HG02938 (cell line): ENCODE measurements around the gene TSPYL2.

Experiments
- ATAC-seq: cut with Tn5 transposase; IDR thresholded peaks from one replicate; pipeline ENCODE4 v1.9.1; 2021; ENCODE audit warnings: mild to moderate bottlenecking, moderate library complexity; ENCODE audit not compliant: unreplicated experiment

The TSPYL2 gene

DNA sequence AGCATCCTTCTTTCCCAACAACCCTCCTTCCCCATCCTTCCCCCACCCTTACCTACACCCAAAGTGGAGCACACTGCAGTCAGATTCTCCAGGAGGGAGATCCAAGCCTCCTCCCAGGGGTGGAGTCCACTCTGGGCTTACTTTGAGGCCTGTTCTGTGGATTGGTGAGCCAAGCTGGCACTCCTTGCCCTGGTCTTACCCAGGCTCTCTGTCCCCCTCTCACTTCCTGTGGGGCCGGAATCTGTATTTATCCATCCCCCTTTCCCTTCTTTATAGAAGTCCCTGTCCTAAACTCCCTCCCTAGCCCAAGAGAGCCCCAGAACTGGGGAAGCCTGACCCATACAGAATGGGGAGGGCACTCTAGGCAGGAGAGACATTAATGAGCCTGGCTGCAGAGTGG is 3.2 kb upstream of the TSPYL2 start:
- no peak for ATAC-seq

DNA sequence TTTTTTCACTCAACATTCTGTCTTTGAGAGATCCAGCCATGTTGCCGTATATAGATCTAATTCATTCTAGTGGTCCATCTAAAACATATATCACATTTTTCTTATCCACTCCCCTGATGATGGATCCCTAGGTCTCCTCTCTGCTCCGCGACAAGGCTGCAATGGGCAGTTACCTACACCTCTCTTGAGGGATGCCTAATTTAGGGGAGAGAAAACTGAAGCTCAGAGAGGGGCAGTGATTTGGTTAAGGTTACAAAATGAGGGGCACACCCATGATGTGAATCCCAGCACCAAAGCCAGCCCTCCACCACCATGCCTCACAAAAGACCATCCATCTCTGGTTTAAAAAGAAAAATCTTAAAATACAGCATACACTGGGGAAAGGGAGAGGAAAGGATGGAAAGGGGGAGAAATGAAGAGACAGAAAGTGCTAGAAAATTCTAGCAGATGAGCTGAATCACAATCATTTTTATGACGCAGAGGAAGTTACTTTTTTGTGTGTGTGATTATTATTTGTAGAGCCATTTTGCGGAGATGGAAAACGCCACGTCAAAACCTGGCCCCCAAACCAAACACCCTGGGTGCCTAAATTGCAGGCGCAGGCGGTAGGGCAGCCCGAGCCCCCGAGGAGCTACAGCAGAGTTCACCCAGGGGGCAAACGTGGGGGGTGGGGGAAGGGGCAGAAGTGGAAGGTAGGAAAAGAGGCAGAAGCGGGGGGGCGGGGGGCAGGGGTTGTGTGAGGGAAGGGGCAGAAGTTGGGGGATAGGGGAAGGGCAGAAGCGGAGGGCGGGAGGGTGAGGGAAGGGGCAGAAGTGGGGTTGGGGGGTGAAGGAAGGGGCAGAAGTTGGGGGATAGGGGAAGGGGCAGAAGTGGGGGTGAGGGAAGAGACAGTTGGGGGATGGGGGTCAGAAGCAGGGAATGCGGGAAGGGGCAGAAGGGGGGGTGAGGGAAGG is 1.3 kb upstream of the TSPYL2 start:
- ATAC-seq: no peak

DNA sequence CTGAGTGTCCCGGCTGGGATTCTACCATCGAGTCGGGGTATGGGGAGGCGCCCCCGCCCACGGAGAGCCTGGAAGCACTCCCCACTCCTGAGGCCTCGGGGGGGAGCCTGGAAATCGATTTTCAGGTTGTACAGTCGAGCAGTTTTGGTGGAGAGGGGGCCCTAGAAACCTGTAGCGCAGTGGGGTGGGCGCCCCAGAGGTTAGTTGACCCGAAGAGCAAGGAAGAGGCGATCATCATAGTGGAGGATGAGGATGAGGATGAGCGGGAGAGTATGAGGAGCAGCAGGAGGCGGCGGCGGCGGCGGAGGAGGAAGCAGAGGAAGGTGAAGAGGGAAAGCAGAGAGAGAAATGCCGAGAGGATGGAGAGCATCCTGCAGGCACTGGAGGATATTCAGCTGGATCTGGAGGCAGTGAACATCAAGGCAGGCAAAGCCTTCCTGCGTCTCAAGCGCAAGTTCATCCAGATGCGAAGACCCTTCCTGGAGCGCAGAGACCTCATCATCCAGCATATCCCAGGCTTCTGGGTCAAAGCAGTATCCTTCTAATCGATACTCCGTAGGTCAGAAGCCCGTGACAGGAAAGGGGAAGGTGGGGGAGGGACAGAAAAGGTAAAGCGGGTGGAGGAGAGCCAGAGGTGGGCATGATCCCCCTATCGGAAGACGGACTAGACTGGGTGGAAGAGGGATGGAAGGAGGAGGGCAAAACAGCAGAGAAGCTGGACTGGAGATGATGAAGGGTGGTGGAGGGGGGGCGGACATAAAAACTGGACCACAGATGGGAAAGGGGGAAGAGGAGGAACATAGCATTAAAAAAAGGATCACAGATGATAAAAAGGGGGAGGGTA is 828 bp downstream of the TSPYL2 start:
- ATAC-seq: no peak

DNA sequence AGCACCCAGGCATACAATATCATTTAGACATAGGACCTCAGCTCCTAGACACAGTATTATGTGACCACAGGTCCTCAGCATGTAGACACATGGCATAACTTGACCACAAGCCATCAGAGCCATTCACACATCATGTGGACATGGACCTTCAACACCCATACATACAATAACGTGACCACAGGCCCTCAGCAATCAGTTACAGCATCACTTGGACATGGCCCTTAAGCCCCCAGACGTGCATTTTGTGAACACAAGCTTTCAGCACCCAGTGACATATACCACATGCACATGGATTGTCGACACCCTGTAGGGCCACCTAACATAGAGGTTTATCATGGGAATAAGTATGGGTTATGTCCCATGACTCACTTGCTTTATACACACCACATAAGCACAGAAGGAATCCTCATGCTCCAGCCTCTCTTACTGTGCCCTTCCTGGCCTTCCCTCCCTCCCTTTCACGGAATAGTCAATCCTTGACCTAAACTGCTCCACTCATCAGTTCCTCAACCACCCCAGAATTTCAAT is 1.9 kb downstream of the TSPYL2 start:
- ATAC-seq: no peak

DNA sequence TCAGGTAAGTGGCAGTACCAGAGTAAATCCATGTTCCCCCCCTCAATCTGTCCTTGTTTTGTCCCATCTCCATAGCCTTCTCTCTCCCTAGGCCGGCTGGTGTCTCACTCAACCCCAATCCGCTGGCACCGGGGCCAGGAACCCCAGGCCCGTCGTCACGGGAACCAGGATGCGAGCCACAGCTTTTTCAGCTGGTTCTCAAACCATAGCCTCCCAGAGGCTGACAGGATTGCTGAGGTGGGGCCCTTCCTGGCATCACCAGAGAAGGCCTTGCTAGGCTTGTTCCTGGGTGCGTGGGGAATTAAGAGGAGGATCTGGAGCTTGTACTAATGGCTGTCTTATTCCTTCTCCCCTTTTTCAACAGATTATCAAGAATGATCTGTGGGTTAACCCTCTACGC is 2.7 kb downstream of the TSPYL2 start:
- no peak for ATAC-seq

DNA sequence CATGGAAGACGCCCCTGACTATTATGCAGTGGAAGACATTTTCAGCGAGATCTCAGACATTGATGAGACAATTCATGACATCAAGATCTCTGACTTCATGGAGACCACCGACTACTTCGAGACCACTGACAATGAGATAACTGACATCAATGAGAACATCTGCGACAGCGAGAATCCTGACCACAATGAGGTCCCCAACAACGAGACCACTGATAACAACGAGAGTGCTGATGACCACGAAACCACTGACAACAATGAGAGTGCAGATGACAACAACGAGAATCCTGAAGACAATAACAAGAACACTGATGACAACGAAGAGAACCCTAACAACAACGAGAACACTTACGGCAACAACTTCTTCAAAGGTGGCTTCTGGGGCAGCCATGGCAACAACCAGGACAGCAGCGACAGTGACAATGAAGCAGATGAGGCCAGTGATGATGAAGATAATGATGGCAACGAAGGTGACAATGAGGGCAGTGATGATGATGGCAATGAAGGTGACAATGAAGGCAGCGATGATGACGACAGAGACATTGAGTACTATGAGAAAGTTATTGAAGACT is 3.6 kb downstream of the TSPYL2 start:
- no peak for ATAC-seq

DNA sequence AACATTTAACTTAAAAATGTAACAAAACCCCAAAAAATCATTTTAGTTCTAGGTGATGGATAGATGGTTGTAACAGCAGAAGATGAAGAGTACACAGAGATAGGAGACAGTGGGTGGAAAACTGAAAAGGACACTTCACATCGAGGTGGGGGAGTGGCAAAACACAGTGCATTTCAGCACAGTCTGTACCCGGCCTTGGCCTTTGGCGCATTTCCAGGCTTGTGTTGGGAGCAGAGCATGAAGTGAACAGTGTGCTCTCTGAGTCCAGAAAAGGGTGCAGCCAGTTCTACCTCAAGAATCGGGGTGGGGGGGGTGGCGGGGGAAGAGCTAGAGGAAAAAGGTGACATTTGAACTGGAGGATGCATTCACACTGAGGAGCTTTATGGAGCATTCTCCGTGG is 4.3 kb downstream of the TSPYL2 start:
- no peak for ATAC-seq

DNA sequence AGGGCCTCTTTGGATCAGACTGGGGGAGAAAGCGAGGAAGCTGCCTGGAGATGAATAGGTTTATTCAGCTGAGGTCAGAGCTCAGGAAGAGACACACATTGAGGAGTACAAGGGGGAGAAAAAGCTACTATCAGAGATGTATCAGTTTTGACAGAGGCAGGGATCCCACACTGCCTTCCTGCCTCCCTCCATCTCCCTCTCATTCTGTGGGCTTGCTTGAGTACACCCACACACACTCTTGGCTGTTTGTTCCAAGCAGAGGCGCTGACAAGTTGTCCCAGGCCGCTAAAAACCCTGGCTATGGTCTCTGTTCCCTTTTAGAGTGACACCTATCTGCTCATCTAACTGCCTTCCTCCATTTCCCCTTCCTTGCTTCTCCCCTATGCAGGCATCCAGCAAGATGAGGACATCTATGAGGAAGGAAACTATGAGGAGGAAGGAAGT is 5.2 kb downstream of the TSPYL2 start:
- ATAC-seq: no peak

DNA sequence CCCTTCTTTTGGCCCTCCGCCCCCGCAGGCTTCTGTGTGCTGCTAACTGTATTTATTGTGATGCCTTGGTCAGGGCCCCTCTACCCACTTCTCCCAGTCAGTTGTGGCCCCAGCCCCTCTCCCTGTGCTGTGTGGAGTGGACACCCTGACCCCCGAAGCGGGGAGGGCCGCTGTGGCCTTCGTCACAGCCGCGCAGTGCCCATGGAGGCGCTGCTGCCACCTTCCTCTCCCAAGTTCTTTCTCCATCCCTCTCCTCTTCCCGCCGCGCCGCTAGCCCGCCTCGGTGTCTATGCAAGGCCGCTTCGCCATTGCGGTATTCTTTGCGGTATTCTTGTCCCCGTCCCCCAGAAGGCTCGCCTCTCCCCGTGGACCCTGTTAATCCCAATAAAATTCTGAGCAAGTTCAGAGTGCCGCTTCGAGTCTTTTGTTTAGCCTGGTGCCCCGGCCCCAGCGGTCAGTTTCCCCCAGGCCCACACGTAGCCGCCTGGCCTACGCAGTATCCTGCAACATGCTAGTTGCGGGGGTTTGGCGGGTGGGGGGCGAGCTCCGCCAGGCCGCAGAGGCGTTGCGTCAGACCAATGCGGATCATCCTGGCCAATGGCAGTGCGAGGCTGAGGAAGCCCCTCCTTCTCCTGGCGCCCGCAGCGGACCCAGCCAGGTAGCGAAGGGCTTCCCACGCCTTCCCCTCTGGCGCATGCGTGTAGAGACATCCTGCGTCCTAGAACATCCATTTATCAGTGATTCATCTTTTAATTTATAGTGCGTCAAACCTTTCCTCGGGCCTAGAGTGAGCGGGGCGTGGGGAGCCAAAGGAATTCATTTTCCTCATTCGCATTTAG is 6.2 kb downstream of the TSPYL2 start:
- no peak for ATAC-seq

DNA sequence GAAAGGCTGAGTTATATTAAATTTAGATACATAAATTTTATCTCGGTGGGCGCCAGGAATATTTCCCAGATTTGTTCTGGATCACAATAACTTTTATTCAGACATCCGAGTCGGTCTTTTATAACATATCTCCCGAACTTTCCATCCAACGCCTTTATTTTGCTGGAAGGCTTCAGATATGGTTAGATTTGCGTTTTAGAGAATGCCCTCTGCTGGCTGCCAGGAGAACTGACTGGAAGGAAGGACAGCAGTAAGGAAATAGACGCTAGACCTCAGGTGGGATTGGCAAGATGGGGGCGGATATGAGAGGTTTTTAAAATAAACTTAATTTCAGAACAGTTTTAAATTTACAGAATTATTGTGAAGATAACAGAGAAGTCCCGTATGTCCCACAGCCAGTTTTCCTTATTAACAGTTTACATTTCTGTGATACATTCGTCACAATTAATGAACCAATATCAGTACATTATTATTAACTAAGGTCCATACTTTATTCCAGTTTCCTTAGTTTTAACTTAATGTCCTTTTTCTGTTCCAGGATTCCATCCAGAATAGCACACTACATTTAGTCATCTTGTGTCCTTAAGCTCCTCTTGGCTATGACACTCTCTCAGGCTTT is 7.2 kb downstream of the TSPYL2 start:
- no peak for ATAC-seq

DNA sequence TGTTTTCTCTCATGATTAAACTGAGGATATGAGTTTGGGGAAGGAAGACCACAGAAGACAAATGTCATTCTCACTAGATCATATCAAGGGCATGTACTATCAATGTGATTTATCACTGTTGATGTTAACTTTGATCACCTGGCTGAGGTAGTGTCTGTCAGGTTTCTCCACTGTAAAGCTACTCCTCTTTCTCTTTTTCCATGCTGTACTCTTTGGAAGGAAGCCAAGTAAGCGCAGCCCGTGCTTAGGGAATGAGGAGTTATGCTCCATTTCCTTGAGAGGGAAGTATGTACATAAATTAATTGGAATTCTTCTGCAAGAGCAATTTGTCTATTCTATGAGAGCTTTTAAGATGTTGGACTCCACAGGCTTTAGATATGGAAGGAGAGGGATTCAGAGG is 7.8 kb downstream of the TSPYL2 start:
- no peak for ATAC-seq

DNA sequence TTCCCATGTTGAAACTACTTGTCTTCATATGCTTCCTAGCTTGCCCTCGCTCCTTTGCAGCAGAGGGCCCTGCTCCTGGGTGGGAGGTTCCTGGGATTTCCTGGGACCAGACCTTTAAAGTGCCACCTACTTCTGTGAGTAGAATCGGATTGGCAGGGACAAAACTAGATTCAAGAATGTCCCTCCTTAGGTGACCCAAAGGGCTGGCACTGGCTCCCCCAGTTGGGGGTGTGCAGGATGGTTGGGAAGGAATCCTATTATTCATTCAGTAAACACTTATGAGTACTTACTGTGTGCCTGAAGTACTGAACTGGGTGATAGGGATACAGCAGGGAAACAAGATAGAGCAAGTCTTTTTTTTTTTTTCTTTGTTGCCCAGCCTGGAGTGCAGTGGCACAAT is 9.2 kb downstream of the TSPYL2 start:
- ATAC-seq: no peak

DNA sequence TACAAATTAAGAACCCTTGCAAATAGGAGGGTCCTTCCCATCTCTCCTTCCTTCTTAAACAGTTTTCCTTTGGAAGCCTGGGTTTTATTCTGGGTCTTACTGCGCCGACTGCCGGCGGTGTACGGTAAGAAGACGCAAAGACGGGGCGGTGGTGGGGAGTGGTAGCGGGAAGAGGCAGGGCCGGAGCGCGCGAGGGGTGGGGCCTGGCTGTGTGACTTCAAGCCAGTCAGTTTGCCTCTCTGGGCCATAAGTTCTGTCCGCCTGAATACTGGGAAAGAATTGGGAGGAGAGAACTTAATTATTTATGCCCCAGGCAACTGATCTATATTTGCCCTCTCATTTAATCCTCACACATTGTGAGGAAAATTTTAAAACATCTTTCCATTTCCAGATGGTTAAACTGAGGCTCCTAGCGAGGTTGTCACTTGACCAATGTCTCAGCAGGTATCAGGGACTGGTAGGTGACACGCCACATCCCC is 11.0 kb downstream of the TSPYL2 start:
- no peak for ATAC-seq

DNA sequence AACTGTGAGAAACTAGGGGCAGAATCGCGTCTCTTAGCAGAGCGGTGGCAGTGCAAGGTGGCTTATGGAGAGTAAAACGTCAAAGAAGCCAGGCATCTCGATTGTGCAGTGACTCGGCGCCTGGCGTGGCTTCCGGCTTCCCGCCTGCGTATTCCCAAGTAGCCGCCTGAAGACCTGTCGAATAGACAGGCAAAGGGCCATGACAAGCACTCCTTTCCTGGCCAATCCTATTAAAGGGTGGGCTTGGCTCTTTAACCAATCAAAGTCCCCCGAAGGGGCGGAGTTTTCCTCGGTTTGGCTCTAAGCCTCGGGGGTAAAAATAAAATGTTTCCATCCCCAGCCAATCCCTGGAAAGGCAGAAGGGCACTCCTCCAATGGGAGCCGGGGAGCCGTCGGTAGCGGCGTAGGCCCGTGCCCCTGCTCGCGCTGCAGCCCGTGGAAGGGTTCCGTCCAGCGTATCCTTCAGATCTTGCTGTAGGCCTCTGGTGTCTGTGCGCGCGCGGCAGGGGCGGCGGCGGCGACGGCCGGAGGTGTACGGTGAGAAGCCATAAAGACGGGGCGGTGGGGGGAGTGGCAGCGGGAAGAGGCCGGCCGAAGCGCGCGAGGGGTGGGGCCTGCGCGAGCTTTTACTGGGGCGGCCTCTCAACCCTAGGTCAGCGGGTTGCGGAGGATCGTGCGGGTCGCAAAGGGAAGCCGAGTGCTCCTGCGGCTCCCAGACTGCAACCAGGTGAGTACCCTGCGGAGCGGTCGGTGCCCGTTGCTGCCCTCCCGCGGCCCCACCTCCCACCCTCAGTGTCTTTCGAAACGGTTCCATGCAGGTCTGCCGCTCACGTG is 11.8 kb downstream of the TSPYL2 start, which contains the start of gene KANTR:
Gene KANTR (plus strand): TSS at position 395 of the 834 bp plus-strand sequence. CDS start 30,131 bp downstream, outside the sequence.
- ATAC-seq: peak; percentile 73

DNA sequence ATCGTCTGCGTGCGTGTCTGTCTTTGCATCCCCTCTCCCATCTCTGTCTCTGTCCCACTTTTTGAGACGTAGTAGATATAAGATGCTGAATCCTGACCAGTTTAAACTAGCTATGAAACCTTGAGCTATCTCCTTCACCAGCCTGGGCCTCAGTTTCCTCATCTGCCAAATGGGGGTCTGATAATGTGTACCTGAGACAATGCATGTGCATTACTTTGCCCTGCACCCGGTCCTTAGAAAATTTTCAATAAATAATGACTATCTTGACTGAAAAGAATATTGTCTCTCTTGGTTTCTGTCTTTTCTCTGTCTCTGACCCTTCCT is 12.4 kb downstream of the TSPYL2 start:
- ATAC-seq: no peak

DNA sequence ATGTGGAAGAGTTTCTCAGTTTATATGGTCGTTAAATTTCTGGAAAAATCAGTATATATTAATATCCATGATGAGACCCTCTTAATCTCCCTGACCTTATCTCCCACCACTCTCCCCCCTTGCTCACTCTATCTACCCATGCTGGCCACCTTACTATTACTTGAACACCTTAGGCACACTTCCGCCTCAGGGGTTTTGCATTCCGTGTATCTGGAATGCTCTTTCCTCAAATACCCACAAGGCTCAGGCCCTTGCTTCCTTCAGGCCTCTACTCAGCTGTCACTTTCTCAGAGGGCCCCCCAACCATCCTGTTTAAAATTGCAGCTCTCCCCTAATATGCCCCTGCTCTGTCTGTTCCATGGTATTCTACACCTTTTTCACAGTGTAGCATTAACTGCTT is 13.6 kb downstream of the TSPYL2 start:
- ATAC-seq: no peak

DNA sequence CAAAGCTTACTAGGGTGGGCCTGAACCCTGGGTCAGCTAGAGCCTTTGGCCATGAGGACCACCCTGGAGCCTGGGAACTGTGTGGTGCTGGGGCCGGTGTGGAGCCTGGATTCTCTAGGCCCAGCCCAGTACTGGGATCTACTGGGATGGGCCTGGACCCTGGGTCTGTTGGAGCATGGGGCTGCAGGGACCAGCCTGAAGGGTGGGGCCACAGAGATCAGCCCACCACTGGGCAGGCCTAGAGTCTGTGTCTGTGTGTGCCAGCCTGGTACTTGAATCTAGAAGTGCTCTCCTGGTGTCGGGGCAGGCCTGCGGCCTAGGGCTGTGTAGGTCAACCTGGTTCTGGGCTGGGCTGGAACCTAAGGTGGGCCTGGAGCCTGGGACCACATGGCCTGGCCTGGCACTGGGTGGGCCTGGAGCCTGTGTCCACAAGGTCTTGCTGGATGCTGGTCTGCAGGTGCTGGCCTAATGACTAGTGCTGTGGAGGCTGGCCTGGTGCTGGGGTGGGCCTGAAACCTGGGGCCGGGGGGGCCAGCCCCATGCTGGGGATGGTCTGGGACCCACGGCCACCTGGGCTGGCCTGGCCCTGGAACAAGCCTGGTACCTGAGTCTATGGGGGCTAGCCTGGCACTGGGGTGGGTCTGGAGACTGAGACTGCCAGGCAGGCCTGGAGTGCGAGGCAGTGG is 32.8 kb downstream of the TSPYL2 start:
- ATAC-seq: no peak

DNA sequence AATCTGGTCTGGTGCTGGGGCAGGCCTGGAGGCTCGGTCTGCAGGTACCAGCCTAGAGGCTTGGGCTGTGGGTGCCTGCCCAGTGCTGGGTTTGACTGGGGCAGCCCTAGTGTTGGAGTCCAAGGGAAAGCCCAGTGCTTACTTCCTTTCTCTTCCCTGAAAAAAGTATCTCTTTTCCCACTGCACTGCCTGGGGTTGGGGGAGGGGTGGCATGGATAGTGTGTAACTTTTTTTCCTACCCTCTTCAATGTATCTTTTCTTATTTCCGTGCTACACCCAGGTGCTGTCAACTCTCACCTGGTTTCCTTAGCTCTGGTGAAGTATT is 33.3 kb downstream of the TSPYL2 start:
- no peak for ATAC-seq

DNA sequence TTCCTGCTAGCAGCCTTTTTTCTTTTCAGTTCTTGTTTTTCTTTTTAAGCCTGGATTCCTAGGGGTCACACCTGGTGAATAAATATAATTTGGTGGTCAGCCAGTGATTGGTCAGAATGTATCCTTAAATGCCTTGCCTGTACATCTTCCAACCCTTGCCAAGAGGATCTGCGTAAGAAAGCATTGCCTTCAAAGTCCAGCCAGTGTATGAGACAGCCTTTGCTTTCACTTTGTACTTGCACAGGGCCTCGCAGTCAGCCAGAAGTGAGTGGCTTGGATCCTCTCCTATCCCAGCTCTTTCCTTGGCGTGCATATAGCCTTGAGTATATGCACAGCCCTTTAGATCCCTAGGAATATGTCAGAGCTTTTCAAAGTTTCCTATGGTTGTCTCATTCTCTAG is 33.9 kb downstream of the TSPYL2 start:
- no peak for ATAC-seq
